Stimulated activated naive CD8-positive, alpha-beta T cell treated with anti-CD3 and anti-CD28 coated beads, Interleukin-15, Interleukin-2, amounts not matched to agents 100 ng/mL and 50 ng/mL, for 24 hours (primary cell): ENCODE data around the gene CAMTA1.

Experiments
- H3K27ac Mint-ChIP-seq: one replicate; pipeline ENCODE4 v1.8.0; 2021; ENCODE audit warnings: mild to moderate bottlenecking, mixed read lengths
- H3K27me3 Mint-ChIP-seq: one replicate; pipeline ENCODE4 v1.8.0; 2021; ENCODE audit warnings: mixed read lengths
- H3K36me3 Mint-ChIP-seq: one replicate; pipeline ENCODE4 v1.8.0; 2021; ENCODE audit warnings: low read depth, mixed read lengths
- H3K4me1 Mint-ChIP-seq: one replicate; pipeline ENCODE4 v1.8.0; 2021; ENCODE audit warnings: low read depth, mixed read lengths
- H3K4me3 Mint-ChIP-seq: one replicate; pipeline ENCODE4 v1.8.0; 2021; ENCODE audit warnings: mild to moderate bottlenecking, mixed read lengths
- H3K9me3 Mint-ChIP-seq: one replicate; pipeline ENCODE4 v1.8.0; 2021; ENCODE audit warnings: mixed read lengths

Gene CAMTA1

DNA sequence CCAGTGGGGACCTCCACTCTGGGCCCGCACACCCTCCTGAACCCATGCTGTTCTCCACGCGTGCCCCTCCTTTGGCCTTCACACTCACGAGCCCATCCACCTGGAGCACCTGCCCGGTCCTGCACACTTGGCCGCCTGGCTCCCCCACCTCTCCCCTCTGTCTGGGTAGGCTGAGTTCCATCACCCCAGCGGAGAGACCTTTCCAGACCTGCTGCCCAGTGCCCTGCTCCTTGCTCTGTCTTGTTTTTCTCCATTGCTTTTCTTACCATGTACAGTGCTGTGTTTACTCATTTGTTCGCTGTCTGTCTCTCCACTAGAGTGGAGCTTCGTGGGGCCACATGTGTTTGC lies 634.8 kb downstream of the CAMTA1 start:
- Mint-ChIP-seq H3K27me3 (no peaks in the 10 kb centered on the region), H3K36me3 (no peaks in the 10 kb centered on the region), H3K4me1 (no peaks in the 10 kb centered on the region), H3K27ac (no peak overlapping the region), H3K9me3 (no peaks in the 10 kb centered on the region), H3K4me3 (no peak overlapping the region)

DNA sequence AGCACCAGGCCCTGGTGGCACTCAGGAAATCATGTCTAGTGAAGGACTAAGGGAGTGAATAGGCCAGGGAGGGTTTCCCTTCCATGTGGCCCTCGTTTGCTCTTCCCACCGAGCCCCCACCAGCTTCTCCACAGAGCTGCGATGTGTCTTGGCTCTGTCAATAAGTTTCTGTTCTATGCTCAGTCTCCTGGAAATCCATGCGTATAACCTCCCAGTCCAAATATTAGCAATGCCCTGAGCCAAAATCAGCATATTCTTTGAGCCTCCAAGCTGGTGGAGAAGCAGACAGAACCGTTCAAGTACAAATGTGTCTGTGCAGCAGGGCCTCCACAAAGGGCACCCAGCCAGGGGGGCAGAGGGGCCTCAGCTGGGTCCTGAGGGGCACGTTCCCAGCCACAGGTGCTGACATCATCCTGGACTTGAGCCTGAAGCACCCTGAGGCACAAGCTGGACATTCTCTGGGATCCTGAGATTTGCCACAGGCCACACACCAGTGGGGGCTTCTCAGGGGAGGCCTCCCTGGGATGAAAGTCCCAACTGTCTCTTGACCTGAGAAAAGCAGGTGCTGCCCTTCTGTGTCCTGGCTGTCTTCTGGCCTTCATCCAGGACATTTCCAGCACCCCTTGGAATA lies 635.3 kb downstream of the CAMTA1 start:
- Mint-ChIP-seq H3K27ac (no peak overlapping the region), H3K27me3 (no peaks in the 10 kb centered on the region), H3K4me3 (no peak overlapping the region)

DNA sequence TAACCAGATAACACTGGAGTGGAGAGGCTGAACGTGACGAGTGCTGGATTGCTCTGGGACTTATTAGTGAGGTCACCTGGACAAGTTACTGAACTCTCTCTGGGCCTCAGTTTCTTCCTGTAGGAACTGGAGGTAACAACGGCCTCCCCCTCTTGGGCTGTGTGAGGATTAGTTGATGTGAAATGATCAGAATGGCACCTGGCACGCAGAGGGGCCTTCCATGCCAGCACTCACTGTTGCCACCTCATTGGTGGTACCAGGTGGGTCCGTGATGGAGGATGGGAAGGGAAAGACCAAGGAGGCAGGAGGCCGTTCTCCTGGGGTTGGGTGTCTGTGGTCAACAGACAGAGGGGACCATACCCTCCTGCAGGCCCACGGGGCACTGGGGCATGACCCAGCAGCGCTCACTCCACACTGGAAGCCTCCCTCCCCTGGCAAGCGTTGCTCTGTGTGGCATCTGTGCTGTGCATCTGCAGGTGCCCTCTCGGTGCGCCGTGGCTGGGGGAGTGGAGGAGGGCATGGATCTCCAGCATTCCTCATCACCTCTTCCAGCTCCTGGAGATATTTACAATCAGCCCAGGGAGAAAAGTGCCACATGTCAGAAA lies 636.3 kb downstream of the CAMTA1 start:
- H3K4me1 Mint-ChIP-seq = no peaks in the 10 kb centered on the region
- no peaks in the 10 kb centered on the region for H3K27me3 Mint-ChIP-seq
- no peak overlapping the region for H3K27ac Mint-ChIP-seq
- no peak overlapping the region for H3K4me3 Mint-ChIP-seq
- H3K9me3 Mint-ChIP-seq = no peaks in the 10 kb centered on the region
- no peaks in the 10 kb centered on the region for H3K36me3 Mint-ChIP-seq

More for the DNA sequence above, 635.3 kb downstream of the CAMTA1 start:
- Mint-ChIP-seq H3K36me3 (no peaks in the 10 kb centered on the region), H3K9me3 (no peaks in the 10 kb centered on the region), H3K4me1 (no peaks in the 10 kb centered on the region)

DNA sequence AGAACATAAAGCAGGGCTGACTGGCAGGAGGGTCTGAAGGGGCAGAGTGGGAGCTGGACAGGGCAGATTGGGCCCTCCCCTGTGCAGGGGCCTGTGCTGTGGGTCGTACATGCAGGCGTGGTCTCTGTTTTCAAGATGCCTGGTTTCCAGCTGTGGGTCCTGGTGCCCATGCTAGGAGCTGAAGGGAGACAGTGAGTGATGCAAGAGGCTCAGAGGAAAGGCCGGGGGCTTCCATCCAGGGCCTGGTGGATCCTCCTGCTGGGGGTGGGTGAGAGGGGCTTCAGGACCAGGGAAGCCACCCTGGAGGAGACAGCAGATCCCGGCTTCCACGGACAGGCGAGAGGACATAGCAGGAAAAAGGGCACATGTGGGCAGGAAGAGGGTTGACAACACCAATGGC lies 636.8 kb downstream of the CAMTA1 start:
- no peaks in the 10 kb centered on the region for H3K9me3 Mint-ChIP-seq
- H3K36me3 Mint-ChIP-seq = no peaks in the 10 kb centered on the region
- no peak overlapping the region for H3K27ac Mint-ChIP-seq
- no peak overlapping the region for H3K4me3 Mint-ChIP-seq
- no peaks in the 10 kb centered on the region for H3K27me3 Mint-ChIP-seq
- no peaks in the 10 kb centered on the region for H3K4me1 Mint-ChIP-seq

DNA sequence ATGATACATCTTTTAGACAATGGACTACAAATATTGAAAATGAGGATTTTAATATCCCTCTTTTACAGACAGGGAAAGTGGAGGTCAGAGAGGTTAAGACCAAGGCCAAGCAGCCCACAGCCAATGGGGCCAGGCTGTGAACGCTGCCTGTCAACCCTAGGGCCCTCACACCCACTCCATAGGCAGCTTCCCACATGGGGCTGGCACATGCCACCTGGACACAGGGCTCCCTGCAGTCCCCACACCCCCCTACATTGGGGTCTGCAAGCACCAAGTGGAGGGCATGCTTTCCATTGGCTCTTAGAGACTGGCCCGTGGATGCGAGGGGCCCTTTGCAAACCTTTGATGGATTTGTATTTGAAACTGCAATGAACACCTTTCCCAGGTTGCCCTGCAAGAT lies 637.3 kb downstream of the CAMTA1 start:
- Mint-ChIP-seq H3K27ac (no peak overlapping the region), H3K9me3 (no peaks in the 10 kb centered on the region), H3K4me3 (no peak overlapping the region), H3K36me3 (no peaks in the 10 kb centered on the region), H3K4me1 (no peaks in the 10 kb centered on the region), H3K27me3 (no peaks in the 10 kb centered on the region)

DNA sequence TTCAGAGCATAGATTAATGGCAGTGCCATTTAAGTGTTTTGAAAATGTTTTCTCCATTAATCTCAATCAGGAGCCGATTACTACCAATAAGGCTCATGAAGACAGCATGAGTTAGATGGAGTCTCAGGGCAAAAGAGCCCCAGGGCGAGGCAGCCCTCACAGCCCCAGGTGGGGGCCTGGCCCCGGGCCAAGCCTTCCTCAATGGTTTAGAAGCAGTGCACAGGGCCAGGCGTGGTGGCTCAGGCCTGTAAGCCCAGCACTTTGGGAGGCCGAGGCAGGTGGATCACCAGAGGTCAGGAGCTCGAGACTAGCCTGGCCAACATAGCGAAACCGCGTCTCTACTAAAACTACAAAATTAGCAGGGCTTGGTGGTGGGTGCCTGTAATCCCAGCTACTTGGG lies 637.7 kb downstream of the CAMTA1 start:
- Mint-ChIP-seq H3K36me3 (no peaks in the 10 kb centered on the region), H3K4me3 (no peak overlapping the region), H3K9me3 (no peaks in the 10 kb centered on the region), H3K27ac (no peak overlapping the region), H3K27me3 (no peaks in the 10 kb centered on the region), H3K4me1 (no peaks in the 10 kb centered on the region)

DNA sequence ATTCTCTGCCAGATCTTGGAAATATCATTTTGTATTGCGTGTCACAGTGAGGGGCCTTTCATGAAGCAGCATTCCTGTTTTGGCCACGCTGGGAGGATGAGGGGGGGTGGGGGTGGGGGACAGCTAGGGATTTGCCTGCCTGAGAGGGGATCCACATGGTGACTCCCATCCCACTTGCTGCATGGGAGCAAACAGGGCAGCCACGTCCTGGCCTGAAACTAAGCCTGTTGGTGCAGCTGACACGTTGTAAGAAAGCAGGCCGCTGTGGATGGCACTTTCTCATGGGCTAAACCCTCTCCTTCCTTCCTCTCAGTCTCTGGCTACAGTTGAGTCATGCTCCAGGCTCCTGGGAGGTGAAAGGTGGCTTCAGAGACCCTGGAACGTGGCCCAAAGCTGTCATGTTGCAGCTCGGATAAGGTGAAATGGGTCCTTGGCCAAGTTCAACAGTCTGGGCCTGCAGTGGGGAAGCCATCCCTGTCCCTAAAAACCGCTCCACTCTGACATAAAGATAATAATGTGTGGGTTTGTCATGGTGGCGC lies 639.2 kb downstream of the CAMTA1 start:
- no peaks in the 10 kb centered on the region for H3K4me1 Mint-ChIP-seq

DNA sequence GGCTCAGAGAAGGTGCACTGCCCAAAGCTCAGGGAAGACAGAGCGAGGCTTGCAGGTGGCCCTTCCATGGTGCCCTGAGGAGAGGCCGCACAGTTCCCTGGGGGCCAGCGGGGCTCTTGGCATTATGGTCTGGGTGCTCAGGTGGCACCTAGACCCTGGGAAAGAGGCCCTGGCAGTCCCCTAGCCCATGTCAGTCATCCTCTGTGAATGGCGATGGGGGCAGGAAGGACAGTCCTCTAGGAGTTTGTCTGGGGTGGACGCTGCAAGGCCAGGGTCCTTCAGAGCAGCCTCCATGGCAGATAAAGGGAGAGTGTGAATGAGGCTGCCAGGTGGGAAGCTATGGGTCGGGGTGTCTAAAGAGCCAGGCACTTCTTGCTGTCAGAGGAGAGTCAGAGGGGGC lies 640.0 kb downstream of the CAMTA1 start:
- Mint-ChIP-seq H3K36me3 (no peaks in the 10 kb centered on the region), H3K4me1 (no peaks in the 10 kb centered on the region), H3K27ac (no peak overlapping the region), H3K27me3 (no peaks in the 10 kb centered on the region), H3K9me3 (no peaks in the 10 kb centered on the region), H3K4me3 (no peak overlapping the region)

More for the DNA sequence above, 639.2 kb downstream of the CAMTA1 start:
- no peaks in the 10 kb centered on the region for H3K36me3 Mint-ChIP-seq
- no peak overlapping the region for H3K4me3 Mint-ChIP-seq
- H3K27me3 Mint-ChIP-seq = no peaks in the 10 kb centered on the region
- no peak overlapping the region for H3K27ac Mint-ChIP-seq
- H3K9me3 Mint-ChIP-seq = no peaks in the 10 kb centered on the region

DNA sequence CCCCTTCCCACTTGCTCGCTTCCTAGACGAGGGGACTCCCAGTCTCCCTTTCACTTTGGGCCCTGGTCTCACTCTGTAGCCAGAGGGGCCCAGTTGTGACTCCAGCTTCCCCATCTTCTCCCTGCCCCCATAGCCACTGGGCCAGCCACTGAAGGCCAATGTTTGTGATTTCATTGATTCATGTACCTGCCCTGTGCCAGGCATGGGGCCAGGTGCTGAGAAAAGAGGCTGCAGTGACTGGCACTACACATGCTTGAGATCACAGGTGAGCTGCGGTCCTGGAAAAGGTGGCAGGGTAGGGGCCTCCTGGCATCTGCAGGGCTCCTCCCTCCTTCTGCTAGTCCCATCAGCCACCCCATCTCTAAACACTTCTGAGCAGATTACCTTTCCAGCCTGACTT lies 640.5 kb downstream of the CAMTA1 start:
- no peaks in the 10 kb centered on the region for H3K27me3 Mint-ChIP-seq
- no peak overlapping the region for H3K27ac Mint-ChIP-seq
- H3K4me3 Mint-ChIP-seq = no peak overlapping the region
- H3K36me3 Mint-ChIP-seq = no peaks in the 10 kb centered on the region
- no peaks in the 10 kb centered on the region for H3K9me3 Mint-ChIP-seq
- no peaks in the 10 kb centered on the region for H3K4me1 Mint-ChIP-seq

DNA sequence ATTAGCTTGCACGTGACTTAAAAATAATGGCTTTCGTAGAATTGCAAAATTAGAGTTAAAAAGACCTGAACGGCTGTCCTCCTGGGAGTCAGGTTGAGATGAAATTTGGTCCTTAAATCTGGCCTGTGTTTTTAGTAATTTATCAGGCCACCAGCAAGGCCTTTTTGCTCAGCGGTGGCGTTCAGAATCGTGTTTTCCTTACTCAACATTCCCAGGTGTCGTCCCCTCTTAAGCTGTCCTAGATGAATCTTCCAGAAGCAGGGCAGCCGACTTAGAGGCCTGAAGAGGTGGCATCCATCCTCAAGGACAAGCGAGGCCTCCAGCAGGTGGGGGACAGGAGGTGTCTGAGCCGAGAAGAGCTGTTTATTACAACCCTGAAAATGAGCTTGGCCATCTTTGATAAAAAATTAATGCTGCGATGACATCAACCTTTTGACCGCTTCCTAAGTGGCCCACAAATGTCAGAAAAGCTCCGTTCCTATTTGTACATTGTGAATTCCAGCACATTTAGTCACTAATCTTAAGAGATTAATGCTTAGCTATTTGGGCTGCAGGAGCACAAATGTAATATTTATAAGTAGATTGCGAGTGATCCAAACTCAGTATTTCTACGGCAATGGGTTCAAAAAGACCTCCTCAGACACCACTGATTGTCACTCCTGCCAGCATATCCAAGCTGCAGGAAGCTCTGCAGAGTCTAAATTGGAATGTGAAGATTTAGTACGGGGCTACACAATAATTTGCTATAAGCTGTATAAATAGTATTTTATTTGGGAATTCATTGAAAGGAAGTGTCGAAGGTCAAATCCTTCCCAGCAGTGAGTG lies 641.7 kb downstream of the CAMTA1 start:
- Mint-ChIP-seq H3K27ac (no peak overlapping the region), H3K4me3 (no peak overlapping the region), H3K27me3 (no peaks in the 10 kb centered on the region), H3K36me3 (no peaks in the 10 kb centered on the region), H3K9me3 (no peaks in the 10 kb centered on the region), H3K4me1 (no peaks in the 10 kb centered on the region)

DNA sequence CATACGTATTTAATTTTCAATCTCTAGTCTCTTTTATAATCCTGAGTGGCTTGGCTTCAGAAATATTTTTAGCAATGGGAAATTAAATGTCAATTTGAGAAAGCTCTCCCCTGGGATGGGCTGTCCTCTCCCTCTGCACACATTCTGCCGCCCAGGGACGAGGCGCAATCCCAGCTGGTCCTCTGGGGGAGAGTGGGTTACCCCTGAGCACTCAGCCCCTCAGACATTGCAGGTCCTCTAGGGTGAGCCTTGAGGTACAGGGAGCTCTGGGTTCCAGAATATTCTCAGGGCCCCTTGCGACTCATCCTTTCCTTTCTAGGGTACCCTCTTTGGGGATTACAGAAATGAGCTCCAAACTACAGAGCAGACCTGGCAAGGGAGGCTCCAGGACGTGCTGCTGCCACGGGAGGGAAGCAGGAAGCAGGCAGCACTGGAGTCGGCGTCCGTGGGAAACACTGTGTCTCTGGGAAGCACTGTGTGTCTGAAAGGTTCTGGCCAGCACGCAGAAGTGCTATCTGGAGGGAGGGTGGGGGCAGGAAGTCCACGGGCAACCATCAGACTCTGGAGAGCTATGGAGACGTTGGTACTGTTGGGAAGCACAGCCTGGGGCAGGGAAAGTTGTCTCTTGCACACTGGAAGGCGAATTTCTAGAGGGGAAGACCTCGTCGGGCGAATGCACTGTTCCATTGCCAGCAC lies 642.5 kb downstream of the CAMTA1 start:
- no peak overlapping the region for H3K4me3 Mint-ChIP-seq
- H3K27ac Mint-ChIP-seq = no peak overlapping the region
- no peaks in the 10 kb centered on the region for H3K36me3 Mint-ChIP-seq
- no peaks in the 10 kb centered on the region for H3K27me3 Mint-ChIP-seq
- no peaks in the 10 kb centered on the region for H3K9me3 Mint-ChIP-seq
- no peaks in the 10 kb centered on the region for H3K4me1 Mint-ChIP-seq

DNA sequence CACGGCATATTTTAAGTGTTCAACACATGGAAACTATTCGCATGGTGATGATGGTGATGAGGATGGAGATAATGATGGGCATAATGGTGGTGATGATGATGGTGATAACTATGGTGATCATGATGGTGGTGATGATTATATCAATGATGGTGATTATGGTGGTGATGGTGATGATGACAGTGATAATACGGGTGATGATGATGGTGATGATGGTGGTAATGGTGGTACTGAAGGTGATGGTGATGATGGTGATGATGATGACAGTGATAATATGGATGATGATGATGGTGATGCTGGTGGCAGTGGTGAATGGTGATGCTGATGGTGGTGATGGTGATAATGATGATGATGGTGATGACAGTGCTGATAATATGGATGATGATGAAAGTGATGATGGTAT lies 644.0 kb downstream of the CAMTA1 start:
- Mint-ChIP-seq H3K9me3 (peaks cover 3% of the 10 kb centered on the region), H3K4me3 (no peak overlapping the region), H3K27me3 (no peaks in the 10 kb centered on the region), H3K27ac (no peak overlapping the region), H3K4me1 (no peaks in the 10 kb centered on the region), H3K36me3 (no peaks in the 10 kb centered on the region)

DNA sequence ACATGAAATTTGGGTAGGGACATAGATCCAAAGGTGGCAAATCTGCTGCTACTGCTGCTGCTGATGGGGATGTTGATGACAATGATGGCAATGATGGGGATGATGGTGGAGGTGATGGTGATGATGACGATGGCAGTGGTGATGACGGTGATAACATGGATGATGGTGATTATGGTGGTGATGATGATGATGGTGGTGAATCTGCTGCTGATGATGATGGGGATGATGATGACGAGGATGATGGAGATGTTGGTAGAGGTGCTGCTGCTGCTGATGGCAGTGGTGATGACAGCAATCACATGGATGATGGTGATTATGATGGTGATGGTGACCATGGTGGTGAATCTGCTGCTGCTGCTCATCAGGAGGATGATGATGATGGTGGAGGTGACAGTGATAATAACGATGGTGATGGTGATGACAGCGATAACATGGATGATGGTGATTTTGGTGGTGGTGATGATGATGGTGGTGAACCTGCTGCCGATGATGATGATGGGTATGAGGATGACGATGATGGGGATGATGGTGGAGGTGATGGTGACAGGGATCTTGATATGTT lies 644.9 kb downstream of the CAMTA1 start:
- Mint-ChIP-seq H3K4me1 (no peaks in the 10 kb centered on the region), H3K9me3 (peaks cover 3% of the 10 kb centered on the region), H3K36me3 (no peaks in the 10 kb centered on the region), H3K27me3 (no peaks in the 10 kb centered on the region), H3K27ac (no peak overlapping the region), H3K4me3 (no peak overlapping the region)

DNA sequence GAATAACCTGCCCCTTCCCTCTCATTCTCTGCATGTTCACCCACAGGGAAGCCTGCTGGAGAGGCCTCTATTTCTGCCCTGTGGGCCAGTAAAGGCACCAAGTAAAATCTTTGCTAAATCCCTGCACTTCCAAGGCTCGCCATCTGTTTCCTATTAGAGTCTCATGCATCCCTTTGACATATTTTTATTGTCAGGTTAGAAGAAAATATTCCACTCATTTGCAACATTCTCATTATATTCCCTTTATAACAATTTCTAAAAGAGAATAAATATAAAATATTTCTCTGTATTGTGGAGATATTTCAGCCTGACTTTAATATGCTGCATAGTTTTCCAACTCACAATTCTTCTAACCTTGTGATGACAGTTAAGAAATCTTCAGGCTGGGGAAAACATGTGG lies 645.4 kb downstream of the CAMTA1 start:
- Mint-ChIP-seq H3K27me3 (no peaks in the 10 kb centered on the region), H3K4me3 (no peak overlapping the region), H3K9me3 (peaks cover 3% of the 10 kb centered on the region), H3K36me3 (no peaks in the 10 kb centered on the region), H3K4me1 (no peaks in the 10 kb centered on the region), H3K27ac (no peak overlapping the region)
